NCI-H526 treated with DMSO at 0.1 percent for 48 hours (cell line): ENCODE data around the gene FEM1B.
A peak's percentile ranks its signal among the peaks of the same experiment; 100 is the strongest.

ENCODE experiments used
- DNase-seq: peaks from one replicate; lab custom pipeline; 2025; lab: John Stamatoyannopoulos, UW

FEM1B gene

GRCh38 chr15:68259883-68260282 lies 17.7 kb upstream of the FEM1B start:
- DNase-seq: no peak

- DNase-seq: no peak
Measured at GRCh38 chr15:68261241-68261640, 16.3 kb upstream of the FEM1B start.

GRCh38 chr15:68261980-68262379 lies 15.6 kb upstream of the FEM1B start:
- DNase-seq: no peak

GRCh38 chr15:68262514-68263356 lies 14.8 kb upstream of the FEM1B start:
- no peak for DNase-seq

DNA sequence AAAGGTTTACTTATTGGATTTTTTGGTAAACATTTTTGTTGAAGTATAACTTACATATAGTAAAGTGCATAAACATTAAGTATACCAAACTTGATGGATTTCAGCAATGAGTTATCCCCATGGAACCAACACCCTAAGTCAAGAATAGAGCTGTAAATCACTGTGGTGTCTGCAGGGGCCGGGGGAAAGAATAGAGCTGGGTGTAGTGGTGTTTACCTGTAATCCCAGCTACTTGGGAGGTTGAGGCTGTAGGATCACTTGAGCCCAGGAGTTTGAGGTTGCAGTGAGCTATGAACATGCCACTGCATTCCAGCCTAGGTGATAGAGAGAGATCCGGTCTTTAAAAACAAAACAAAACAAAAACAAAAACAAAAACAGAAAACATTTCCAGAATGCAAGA lies 13.3 kb upstream of the FEM1B start:
- DNase-seq: no peak

DNA sequence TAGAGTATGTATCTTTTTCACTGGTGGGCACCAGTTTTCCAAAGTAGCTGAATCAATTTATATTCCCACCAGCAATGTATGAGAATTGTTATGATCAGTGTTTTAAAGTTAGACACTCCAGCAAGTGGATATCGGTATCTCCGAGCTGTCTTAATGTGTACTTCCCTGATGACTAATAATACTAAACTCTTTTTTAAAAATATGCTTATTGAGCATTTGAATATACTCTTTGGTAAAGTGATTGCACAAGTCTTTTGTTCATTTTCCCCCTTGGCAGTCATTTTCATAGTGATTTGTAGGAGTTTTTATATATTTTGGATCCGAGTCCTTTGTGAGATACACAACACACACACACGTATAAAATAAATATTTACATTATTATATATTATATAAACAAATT lies 12.5 kb upstream of the FEM1B start:
- DNase-seq: no peak

DNA sequence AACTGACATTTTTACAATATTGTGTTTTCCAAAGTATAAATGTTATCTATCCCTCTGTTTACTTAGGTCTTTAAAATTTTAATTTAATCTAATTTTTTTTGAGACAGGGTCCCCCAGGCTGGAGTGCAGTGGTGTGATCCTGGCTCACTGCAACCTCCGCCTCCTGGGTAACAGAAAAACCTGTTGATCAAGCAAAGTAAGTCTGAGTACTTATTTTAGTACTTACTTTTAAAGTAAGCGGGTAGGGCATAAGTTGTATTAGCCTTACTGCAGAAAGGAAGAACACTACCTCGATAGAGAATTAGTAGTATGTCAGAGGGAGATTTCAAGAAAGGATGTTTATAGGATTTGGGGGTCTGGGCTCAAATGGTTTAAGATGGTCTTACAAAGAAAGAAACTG lies 11.9 kb upstream of the FEM1B start:
- DNase-seq: no peak

DNA sequence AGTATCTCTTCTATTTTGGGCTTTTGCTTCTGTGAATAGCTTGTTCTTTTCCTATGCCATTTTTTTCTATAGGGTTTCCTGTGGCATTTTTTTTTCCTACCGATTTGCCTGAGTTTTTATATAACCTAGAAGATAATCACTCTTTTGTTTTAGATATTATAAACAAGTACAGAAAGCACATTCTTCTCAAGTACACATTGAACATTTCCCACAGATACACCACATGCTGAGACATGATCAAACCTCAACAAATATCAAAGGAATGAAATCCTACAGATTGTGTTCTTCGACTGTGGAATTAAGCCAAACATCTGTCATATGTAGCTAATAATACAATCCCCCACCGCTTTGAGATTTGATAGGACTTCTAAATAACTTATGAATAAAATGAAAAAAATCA lies 9.1 kb upstream of the FEM1B start:
- peak; percentile 94 for DNase-seq

- no peak for DNase-seq
Measured at GRCh38 chr15:68271854-68272471, 5.6 kb upstream of the FEM1B start.

DNA sequence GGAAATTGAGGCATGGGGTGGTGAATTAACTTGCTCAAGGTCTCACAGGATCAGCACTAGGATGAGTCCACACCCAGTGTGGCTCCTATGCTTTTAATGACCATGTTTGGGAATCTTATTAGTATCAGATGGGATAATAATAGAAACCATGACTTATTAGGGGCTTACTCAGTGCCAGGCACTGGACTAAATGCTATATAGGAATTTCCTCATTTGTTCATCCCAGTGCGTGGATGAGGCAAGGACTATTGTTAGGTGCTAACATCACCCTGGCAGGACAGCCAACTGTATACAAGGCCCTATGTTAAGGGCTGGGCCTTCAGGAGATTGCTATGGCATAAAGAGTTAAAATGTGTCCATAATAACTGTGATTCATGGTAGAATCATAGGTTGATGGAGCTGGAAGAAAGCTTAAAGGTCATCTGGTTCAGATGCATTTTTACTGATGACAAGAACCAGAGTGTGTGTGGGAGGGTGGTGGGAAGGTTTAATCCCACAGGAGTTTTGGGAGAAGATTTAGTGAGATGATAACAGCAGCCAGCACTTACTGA lies 4.7 kb upstream of the FEM1B start:
- DNase-seq: no peak

DNA sequence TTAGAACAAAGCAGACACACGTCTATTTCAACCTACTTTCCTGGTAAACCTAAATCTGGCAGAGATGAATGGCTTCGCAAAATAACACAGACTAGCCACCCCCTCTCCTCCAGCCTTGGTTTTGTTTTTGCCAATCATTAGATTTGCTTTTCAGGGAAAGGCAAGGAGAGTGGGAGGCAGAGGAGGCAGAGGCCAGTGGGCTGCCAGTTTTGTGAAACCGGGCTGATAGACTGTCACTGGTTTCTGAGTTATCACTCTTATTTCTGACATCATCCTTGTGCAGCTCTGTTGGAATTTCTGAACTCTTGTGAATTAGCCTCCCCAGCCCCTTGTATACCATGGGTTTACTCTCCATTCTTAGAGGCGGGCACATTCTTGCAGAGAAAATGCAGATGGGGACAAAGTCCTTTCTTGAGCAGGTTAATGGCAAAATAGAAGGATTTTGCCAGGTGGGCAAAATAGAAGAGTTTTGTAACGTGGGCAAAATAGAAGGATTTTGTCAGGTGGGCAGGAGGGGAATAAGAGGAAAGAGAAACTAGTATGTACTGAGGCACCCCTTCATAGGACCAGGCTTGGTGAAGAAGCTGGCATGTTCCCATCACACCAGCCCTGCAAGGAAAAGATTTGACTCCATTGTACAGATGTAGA lies 3.2 kb upstream of the FEM1B start:
- DNase-seq: no peak

DNA sequence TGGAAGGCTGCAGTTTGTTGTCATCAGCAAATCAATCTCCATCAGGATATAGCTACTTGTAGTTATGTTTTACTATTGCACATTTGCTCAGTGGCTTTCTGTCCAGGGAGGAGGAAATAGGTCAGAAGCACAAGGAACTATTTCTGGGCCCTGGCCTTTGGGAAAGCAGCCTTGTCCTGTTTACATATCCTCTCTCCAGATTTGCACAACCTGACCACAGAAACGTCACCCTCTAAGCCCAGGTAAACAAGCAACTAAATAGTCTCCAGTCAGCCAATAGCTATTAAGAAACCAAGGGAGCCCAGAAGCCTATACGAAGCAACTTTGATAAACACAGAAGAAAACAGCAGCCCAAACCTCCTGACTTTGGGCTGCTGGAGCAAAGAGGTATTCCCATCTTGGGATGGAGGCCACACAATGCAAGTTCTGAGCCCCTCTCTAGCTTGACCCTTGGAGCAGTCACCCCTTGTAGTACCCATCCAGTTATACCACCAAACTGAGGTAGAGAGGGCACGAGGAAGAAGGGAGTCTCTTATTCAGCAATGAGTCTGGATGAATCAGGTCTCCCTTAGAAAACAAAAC lies 2.3 kb upstream of the FEM1B start:
- no peak for DNase-seq

DNA sequence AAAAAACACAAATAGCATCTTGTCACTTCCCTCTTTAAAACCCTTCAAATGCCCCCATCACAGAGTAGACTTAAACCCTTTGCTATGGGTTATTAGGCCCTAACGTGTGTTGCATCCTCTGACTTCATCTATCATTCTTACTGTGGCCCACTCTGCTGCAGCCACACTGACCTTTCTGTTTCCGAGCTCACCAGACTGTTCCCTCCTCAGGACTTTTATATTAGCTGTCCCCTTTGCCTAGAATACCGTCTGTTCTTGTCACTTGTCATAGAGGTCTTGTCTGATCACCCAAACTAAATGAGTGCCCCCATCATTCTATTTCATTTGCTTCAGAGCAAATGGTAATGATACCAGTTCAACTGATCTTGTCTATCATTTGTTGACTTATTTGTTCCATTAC lies 877 bp upstream of the FEM1B start:
- no peak for DNase-seq

- DNase-seq: peak; percentile 37
Measured at GRCh38 chr15:68277131-68277602, 378 bp upstream of the FEM1B start.

DNA sequence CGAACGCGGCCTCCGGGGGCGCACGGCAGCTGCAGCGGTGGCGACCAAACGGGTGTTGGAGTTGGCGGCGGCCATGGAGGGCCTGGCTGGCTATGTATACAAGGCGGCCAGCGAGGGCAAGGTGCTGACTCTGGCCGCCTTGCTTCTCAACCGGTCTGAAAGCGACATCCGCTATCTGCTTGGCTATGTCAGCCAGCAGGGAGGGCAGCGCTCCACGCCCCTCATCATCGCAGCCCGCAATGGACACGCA lies 725 bp downstream of the FEM1B start:
- DNase-seq: peak; percentile 55

GRCh38 chr15:68278595-68279405 lies 1.3 kb downstream of the FEM1B start:
- peak; percentile 55 for DNase-seq

- no peak for DNase-seq
Measured at GRCh38 chr15:68279779-68280753, 2.5 kb downstream of the FEM1B start.

- DNase-seq: no peak
Measured at GRCh38 chr15:68281008-68281407, 3.5 kb downstream of the FEM1B start.

DNA sequence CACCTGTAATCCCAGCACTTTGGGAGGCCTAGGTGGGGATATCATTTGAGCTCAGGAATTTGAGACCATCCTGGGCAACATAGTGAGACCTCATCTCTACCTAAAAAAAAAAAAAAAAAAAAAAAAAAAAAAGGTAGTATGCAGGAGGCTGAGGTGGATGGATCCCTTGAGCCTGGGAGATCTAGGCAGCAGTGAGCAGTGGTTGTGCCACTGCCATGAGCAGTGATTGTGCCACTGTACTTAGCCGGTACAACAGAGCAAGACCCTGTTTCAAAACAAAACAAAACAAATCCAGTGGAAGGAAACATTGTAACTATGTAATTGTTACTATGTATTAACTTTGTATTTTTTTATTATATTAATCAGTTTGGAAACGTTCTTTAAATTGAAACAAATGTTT lies 5.9 kb downstream of the FEM1B start:
- DNase-seq: no peak

GRCh38 chr15:68284616-68285258 lies 7.2 kb downstream of the FEM1B start:
- DNase-seq: no peak
